Upper lobe of left lung (tissue), 4 donors: ENCODE results near the gene MCRIP1.

ENCODE experiments used
- POLR2A ChIP-seq, 4 donors: fragments of 450-650 bp; IDR thresholded peaks; one replicate each; pipeline ENCODE4 v1.5.1; 2016 to 2017; ENCODE audit warnings: antibody characterized with exemption in 4 of 4, mild to moderate bottlenecking in 2 of 4
- TF ChIP-seq, protein P1 (sequence below), 6 experiments: fragments of 450-650 bp in 4 of 6; fragments of 200-600 bp in 2 of 6; sonication (generic) in 2 of 6; IDR thresholded peaks; one replicate each; pipeline ENCODE4 v1.5.1; 2016 to 2019; ENCODE audit warnings: antibody characterized with exemption in 6 of 6

- TF ChIP-seq, protein P1, sequence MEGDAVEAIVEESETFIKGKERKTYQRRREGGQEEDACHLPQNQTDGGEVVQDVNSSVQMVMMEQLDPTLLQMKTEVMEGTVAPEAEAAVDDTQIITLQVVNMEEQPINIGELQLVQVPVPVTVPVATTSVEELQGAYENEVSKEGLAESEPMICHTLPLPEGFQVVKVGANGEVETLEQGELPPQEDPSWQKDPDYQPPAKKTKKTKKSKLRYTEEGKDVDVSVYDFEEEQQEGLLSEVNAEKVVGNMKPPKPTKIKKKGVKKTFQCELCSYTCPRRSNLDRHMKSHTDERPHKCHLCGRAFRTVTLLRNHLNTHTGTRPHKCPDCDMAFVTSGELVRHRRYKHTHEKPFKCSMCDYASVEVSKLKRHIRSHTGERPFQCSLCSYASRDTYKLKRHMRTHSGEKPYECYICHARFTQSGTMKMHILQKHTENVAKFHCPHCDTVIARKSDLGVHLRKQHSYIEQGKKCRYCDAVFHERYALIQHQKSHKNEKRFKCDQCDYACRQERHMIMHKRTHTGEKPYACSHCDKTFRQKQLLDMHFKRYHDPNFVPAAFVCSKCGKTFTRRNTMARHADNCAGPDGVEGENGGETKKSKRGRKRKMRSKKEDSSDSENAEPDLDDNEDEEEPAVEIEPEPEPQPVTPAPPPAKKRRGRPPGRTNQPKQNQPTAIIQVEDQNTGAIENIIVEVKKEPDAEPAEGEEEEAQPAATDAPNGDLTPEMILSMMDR (IDR thresholded peaks at IDR 0.05): no peak
- no peak for TF ChIP-seq POLR2A (IDR thresholded peaks at IDR 0.05)
These were observed 38.6 kb downstream of the MCRIP1 start for GRCh38 chr17:81794509-81794908.
